Colonic mucosa (tissue), 4 donors: ENCODE measurements around the gene PRPSAP1. TPM values are rescaled to one million over a fixed set of nuclear protein-coding genes. Genes with fewer than 3 reads are reported as not detected.
"Not testable (repeated sequence)": the region's sequence is repeated elsewhere in the genome, so short reads cannot be mapped to it uniquely, and the experiment has no call there.

Source experiments
- DNase-seq: peaks from one replicate; pipeline ENCODE4 v3.0.0-alpha.2; 2020
- H3K27ac ChIP-seq: fragments of 200-600 bp; one replicate; pipeline ENCODE4 v1.8.0; 2021
- H3K27me3 ChIP-seq: fragments of 200-600 bp; one replicate; pipeline ENCODE4 v1.8.0; 2021
- H3K36me3 ChIP-seq: fragments of 200-600 bp; one replicate; pipeline ENCODE4 v1.8.0; 2021
- H3K4me1 ChIP-seq: fragments of 200-600 bp; one replicate; pipeline ENCODE4 v1.8.0; 2021; ENCODE audit warnings: mild to moderate bottlenecking
- H3K4me3 ChIP-seq: fragments of 200-600 bp; one replicate; pipeline ENCODE4 v1.8.0; 2021
- H3K9ac ChIP-seq, 2 donors: one replicate each; pipeline ENCODE4 v1.7.0; 2013; ENCODE audit warnings: control low read depth in 2 of 2, low read depth in 2 of 2, low read length in 2 of 2
- H3K9me3 ChIP-seq: fragments of 200-600 bp; one replicate; pipeline ENCODE4 v1.8.0; 2021
- CTCF ChIP-seq: fragments of 200-600 bp; IDR thresholded peaks from one replicate; pipeline ENCODE4 v1.8.0; 2022; ENCODE audit warnings: antibody characterized with exemption, mild to moderate bottlenecking
- intact Hi-C: fragments of 100-400 bp; cut with DNase I; formaldehyde crosslinking; loops from one replicate; pipeline ENCODE4 v1.14.1; 2022
- total RNA-seq, 2 donors: library from RNA; stranded (reverse); fragmentation: NEBNext Ultra II Directional in 1 of 2; extraction: Animal tissue kit (Norgen Biotek cat#: 25700) in 1 of 2; gene quantifications; one replicate each; pipeline ENCODE4 v1.2.1, GENCODE V29; 2021
- donor health status: healthy.
- donor health status: DM: no; HTN: no; CAD: no.
- donor health status: DM: no; HTN: no; CAD: no.

The PRPSAP1 gene
- total RNA-seq, 2 donors from 2014 or later = 60.7 to 70.0 TPM

GRCh38 chr17:76307966-76308338, 45.8 kb downstream of the PRPSAP1 start, which contains the start of gene QRICH2:
Gene QRICH2, minus strand, starts transcription at chr17:76308276. Its CDS starts 278 bp downstream, at chr17:76307998.
- intact Hi-C loops = loop anchor here (5.0 to 10.0 kb wide), 2 partner anchors 44 to 197 kb away; partner anchors contain the start of genes PRPSAP1 and RHBDF2

GRCh38 chr17:76307299-76307965, 46.3 kb downstream of the PRPSAP1 start:
- TF ChIP-seq CTCF = no peak
- Histone ChIP-seq H3K27me3 (no peaks in the 10 kb centered on the region), H3K4me1 (no peaks in the 10 kb centered on the region), H3K9ac (no peak overlapping the region), H3K4me3 (no peak overlapping the region), H3K36me3 (no peaks in the 10 kb centered on the region), H3K9me3 (no peaks in the 10 kb centered on the region), H3K27ac (no peak overlapping the region)
- intact Hi-C loops = loop anchor here (5.0 to 10.0 kb wide), 2 partner anchors 45 to 197 kb away; partner anchors contain the start of genes PRPSAP1 and RHBDF2
- DNase-seq = no peak

More at GRCh38 chr17:76307966-76308338, 45.8 kb downstream of the PRPSAP1 start, which contains the start of gene QRICH2:
- Histone ChIP-seq H3K27me3 (no peaks in the 10 kb centered on the region), H3K4me3 (no peak within 1 kb of the TSS), H3K9ac (no peak within 1 kb of the TSS), H3K9me3 (no peaks in the 10 kb centered on the region), H3K27ac (no peak within 1 kb of the TSS), H3K4me1 (no peaks in the 10 kb centered on the region), H3K36me3 (no peaks in the 10 kb centered on the region)
- TF ChIP-seq CTCF = no peak
- DNase-seq = no peak

- not testable (repeated sequence) for H3K36me3 ChIP-seq, H3K9ac ChIP-seq, DNase-seq, H3K27ac ChIP-seq, H3K27me3 ChIP-seq, H3K9me3 ChIP-seq, H3K4me1 ChIP-seq, H3K4me3 ChIP-seq
- intact Hi-C loops = loop anchor here (5.0 to 10.0 kb wide), 2 partner anchors 47 to 200 kb away; partner anchors contain the start of genes PRPSAP1 and RHBDF2
Observed at GRCh38 chr17:76305135-76305454, 48.6 kb downstream of the PRPSAP1 start.

GRCh38 chr17:76304226-76305134, 49.2 kb downstream of the PRPSAP1 start:
- Histone ChIP-seq H3K9ac (no peak overlapping the region), H3K9me3 (no peaks in the 10 kb centered on the region), H3K36me3 (no peaks in the 10 kb centered on the region), H3K27ac (no peak overlapping the region), H3K27me3 (no peaks in the 10 kb centered on the region), H3K4me1 (no peaks in the 10 kb centered on the region), H3K4me3 (no peak overlapping the region)
- no peak for TF ChIP-seq CTCF
- intact Hi-C loops = loop anchor here (5.0 to 10.0 kb wide), 2 partner anchors 48 to 200 kb away; partner anchors contain the start of genes PRPSAP1 and RHBDF2
- no peak for DNase-seq

- no peak overlapping the region for H3K27ac ChIP-seq
- H3K4me1 ChIP-seq = peaks cover 6% of the 10 kb centered on the region
- no peak overlapping the region for H3K9ac ChIP-seq
- no peaks in the 10 kb centered on the region for H3K27me3 ChIP-seq
- intact Hi-C loops = loop anchor here (10.0 kb wide), 1 partner anchor 283 kb away; no protein-coding TSS in a partner anchor
- H3K4me3 ChIP-seq = no peak overlapping the region
- H3K36me3 ChIP-seq = no peaks in the 10 kb centered on the region
- no peak for TF ChIP-seq CTCF
- H3K9me3 ChIP-seq = no peaks in the 10 kb centered on the region
- DNase-seq = no peak
Observed at GRCh38 chr17:76297436-76297835, 56.3 kb downstream of the PRPSAP1 start.
